GM12878 (cell line): ENCODE results near the gene HAS3. TPM values are rescaled to one million over a fixed set of nuclear protein-coding genes. Genes with fewer than 3 reads are reported as not detected.

Experiments
- ATAC-seq: fragments of 200-7000 bp; cut with Tn5 transposase; 3 replicates; pipeline ENCODE4 v1.9.1; 2020; ENCODE audit warnings: mild to moderate bottlenecking, moderate library complexity
- BruUV-seq: library from RNA; stranded (reverse); fragments of 400-500 nt; replicated peaks from 2 replicates; lab custom pipeline; 2021; lab: Mats Ljungman, UMichigan
- CTCF ChIA-PET: fragments of 300-600 bp; sonication (Branson Sonifier 250); formaldehyde crosslinking; extraction: SDS; loops from one replicate; lab custom pipeline; 2021; ENCODE audit warnings: inconsistent platforms; lab: Yijun Ruan, JAX
- POLR2A ChIA-PET: fragments of 350-600 bp; formaldehyde crosslinking; extraction: SDS; loops from one replicate; lab custom pipeline; 2021; ENCODE audit warnings: inconsistent platforms; lab: Charles Lee
- RAD21 ChIA-PET: fragments of 300-600 bp; sonication (Branson Sonifier 250); formaldehyde crosslinking; loops from one replicate; lab custom pipeline; 2023; ENCODE audit warnings: antibody characterized with exemption; ENCODE audit not compliant: unreplicated experiment; lab: Charles Lee
- SMC1A ChIA-PET: fragments of 300-600 bp; sonication (Branson Sonifier 250); formaldehyde crosslinking; loops from one replicate; lab custom pipeline; 2023; ENCODE audit not compliant: unreplicated experiment, uncharacterized antibody; lab: Charles Lee
- DNase-seq: peaks from one replicate; pipeline ENCODE4 v3.0.0-alpha.2; 2011; ENCODE audit warnings: low read depth, low spot score
- FAIRE-seq: peaks from 3 replicates; lab custom pipeline; 2011; peaks lifted over from hg19 to GRCh38; lab: Jason Lieb, UNC
- H2AFZ ChIP-seq: 2 replicates; pipeline ENCODE4 v1.6.0; 2011; ENCODE audit warnings: low read depth, low read length, control low read depth; ENCODE audit not compliant: control insufficient read depth
- H3K27ac ChIP-seq: 2 replicates; pipeline ENCODE4 v1.5.1; 2011; ENCODE audit warnings: control low read depth; ENCODE audit not compliant: control insufficient read depth, insufficient read depth
- H3K27me3 ChIP-seq, 2 experiments: replicated peaks in 1 of 2; 2 replicates each; pipeline versions ENCODE4 v1.6.0 to v1.6.1; 2011; ENCODE audit warnings: low read length in 1 of 2; ENCODE audit not compliant: control insufficient read depth in 2 of 2, insufficient read depth in 2 of 2
- H3K36me3 ChIP-seq, 2 experiments: 2 replicates each; pipeline ENCODE4 v1.5.1; 2011; ENCODE audit warnings: low read length in 1 of 2; ENCODE audit not compliant: control insufficient read depth in 2 of 2, insufficient read depth in 2 of 2
- H3K4me1 ChIP-seq: 2 replicates; pipeline ENCODE4 v1.6.1; 2011; ENCODE audit warnings: mild to moderate bottlenecking, low read length, moderate library complexity, mixed read lengths; ENCODE audit not compliant: control insufficient read depth, insufficient read depth
- H3K4me2 ChIP-seq: 2 replicates; pipeline ENCODE4 v1.6.0; 2011; ENCODE audit warnings: control low read depth; ENCODE audit not compliant: control insufficient read depth, insufficient read depth
- H3K4me3 ChIP-seq: fragments of 200-600 bp; sonication (generic); 2 replicates; pipeline ENCODE4 v1.5.1; 2016
- H3K79me2 ChIP-seq: 2 replicates; pipeline ENCODE4 v1.6.0; 2011; ENCODE audit warnings: low read length; ENCODE audit not compliant: control insufficient read depth, insufficient read depth
- H3K9ac ChIP-seq: 2 replicates; pipeline ENCODE4 v1.8.0; 2011; ENCODE audit warnings: low read length, control low read depth, mixed read lengths; ENCODE audit not compliant: control insufficient read depth, insufficient read depth
- H3K9me3 ChIP-seq: replicated peaks from 3 replicates; pipeline ENCODE4 v1.5.1; 2011; ENCODE audit warnings: mild to moderate bottlenecking, low read length; ENCODE audit not compliant: control insufficient read depth, insufficient read depth
- H4K20me1 ChIP-seq: 2 replicates; pipeline ENCODE4 v1.6.0; 2011; ENCODE audit not compliant: control insufficient read depth, insufficient read depth
- PML ChIP-seq: IDR thresholded peaks from 2 replicates; pipeline ENCODE4 v1.6.1; 2012; ENCODE audit warnings: low read length, inconsistent platforms
- POU2F2 ChIP-seq: IDR thresholded peaks from 3 replicates; pipeline ENCODE4 v1.6.1; 2011; ENCODE audit warnings: low read depth, mild to moderate bottlenecking, low read length, borderline replicate concordance
- YBX1 ChIP-seq: fragments of 450-650 bp; IDR thresholded peaks from 2 replicates; pipeline ENCODE4 v1.6.1; 2016; ENCODE audit warnings: antibody characterized with exemption
- YY1 ChIP-seq: IDR thresholded peaks from 2 replicates; pipeline ENCODE4 v1.6.1; 2011; ENCODE audit warnings: low read depth, mild to moderate bottlenecking, low read length
- WGBS: methylation state at CpG from one replicate; pipeline ENCODE4 v1.1.6; 2016; ENCODE audit warnings: low lambda C conversion rate; ENCODE audit not compliant: insufficient replicate concordance, insufficient coverage; ENCODE audit errors: missing lambda C conversion rate; 5-methylcytosine and 5-hydroxymethylcytosine counted together
- in situ Hi-C: fragments of 300-500 bp; cut with MboI; formaldehyde crosslinking; loops from 9 replicates; pipeline ENCODE4 v1.14.3; 2018; ENCODE audit warnings: mixed read lengths
- intact Hi-C: fragments of 100-400 bp; cut with micrococcal nuclease; formaldehyde crosslinking; loops from one replicate; pipeline ENCODE4 v1.14.2; 2022; ENCODE audit not compliant: unreplicated experiment
- polyA plus RNA-seq, 11 experiments: library from polyadenylated mRNA; depleted of rRNA in 4 of 11; unstranded in 6 of 11; stranded (reverse) in 5 of 11; fragments of >200 nt; fragmentation: Nextera tagmentation in 4 of 11; fragmentation: Illumina TruSeq in 1 of 11; extraction: Ambion mirVana in 4 of 11; extraction: Trizol in 1 of 11; gene quantifications; 1 replicate in 1 of 11; 2 replicates in 10 of 11; pipeline versions ENCODE4 v1.2.1 to v1.2.3, GENCODE V29; 2011 to 2016; ENCODE audit warnings: inconsistent platforms in 2 of 11, missing spikeins in 2 of 11, low read depth in 1 of 11
- total RNA-seq, 4 experiments: library from RNA; depleted of rRNA in 3 of 4; stranded (reverse); fragments of >200 nt in 3 of 4; fragmentation: Illumina TruSeq in 1 of 4; extraction: Trizol in 1 of 4; gene quantifications; 2 replicates each; pipeline versions ENCODE4 v1.2.1 to v1.2.3, GENCODE V29; 2013 to 2021
- TF ChIP-seq, protein P1 (sequence below): IDR thresholded peaks from 2 replicates; pipeline ENCODE4 v1.6.1; 2012; ENCODE audit warnings: low read length, inconsistent platforms

Gene HAS3
- total and polyA plus RNA-seq, 10 of the 15 experiments (the other 5 are each of a cell fraction or from before 2014, with no cell fraction given): 0.06 to 0.56 (median 0.19) TPM; not detected in 2

DNA sequence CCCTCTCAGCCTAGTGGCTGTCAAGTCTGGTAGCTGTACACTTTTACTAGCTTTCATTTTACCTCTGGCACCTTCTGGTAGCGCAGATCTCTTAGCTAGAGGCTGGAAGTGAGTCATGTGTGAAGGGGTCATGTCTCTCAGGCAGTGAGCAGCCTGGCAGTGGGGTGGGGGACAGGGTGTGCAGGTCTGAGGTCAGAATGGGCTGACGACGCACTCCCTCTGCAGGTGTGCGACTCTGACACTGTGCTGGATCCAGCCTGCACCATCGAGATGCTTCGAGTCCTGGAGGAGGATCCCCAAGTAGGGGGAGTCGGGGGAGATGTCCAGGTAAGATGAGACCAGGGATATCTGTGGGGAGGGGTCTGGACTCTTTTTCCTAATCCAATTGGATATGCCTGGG is 7.8 kb downstream of the HAS3 start:
- H3K9ac ChIP-seq: no peak overlapping the region
- H3K4me2 ChIP-seq: no peak overlapping the region
- in situ Hi-C loops (no loop called here), intact Hi-C loops (no loop called here)
- no peaks in the 10 kb centered on the region for H3K4me1 ChIP-seq
- FAIRE-seq: no peak
- no peaks in the 10 kb centered on the region for H4K20me1 ChIP-seq
- 97% methylated on average over 7 of the region's 7 CpGs for WGBS
- BruUV-seq: no TSS peak
- H2AFZ ChIP-seq: no peak overlapping the region
- RAD21 ChIA-PET: interaction anchor here (1.0 to 1.4 kb wide), 3 partner anchors 10 to 173 kb away, joined by 3 to 4 read pairs (median 4); no protein-coding TSS in a partner anchor
- H3K4me3 ChIP-seq: no peak overlapping the region
- ATAC-seq: no peak
- POLR2A ChIA-PET: no interaction called here
- H3K9me3 ChIP-seq: no peaks in the 10 kb centered on the region
- TF ChIP-seq YBX1: no peak
- TF ChIP-seq, protein P1, sequence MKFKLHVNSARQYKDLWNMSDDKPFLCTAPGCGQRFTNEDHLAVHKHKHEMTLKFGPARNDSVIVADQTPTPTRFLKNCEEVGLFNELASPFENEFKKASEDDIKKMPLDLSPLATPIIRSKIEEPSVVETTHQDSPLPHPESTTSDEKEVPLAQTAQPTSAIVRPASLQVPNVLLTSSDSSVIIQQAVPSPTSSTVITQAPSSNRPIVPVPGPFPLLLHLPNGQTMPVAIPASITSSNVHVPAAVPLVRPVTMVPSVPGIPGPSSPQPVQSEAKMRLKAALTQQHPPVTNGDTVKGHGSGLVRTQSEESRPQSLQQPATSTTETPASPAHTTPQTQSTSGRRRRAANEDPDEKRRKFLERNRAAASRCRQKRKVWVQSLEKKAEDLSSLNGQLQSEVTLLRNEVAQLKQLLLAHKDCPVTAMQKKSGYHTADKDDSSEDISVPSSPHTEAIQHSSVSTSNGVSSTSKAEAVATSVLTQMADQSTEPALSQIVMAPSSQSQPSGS: no peak
- TF ChIP-seq POU2F2: no peak
- no peak for TF ChIP-seq YY1
- TF ChIP-seq PML: no peak
- SMC1A ChIA-PET: interaction anchor here (0.8 to 4.3 kb wide), 5 partner anchors 11 to 119 kb away, joined by 3 to 20 read pairs (median 3); no protein-coding TSS in a partner anchor
- peaks cover 0 to 5% of the 10 kb centered on the region in 2 experiments for H3K36me3 ChIP-seq
- H3K79me2 ChIP-seq: no peaks in the 10 kb centered on the region
- H3K27me3 ChIP-seq: no peaks in the 10 kb centered on the region
- CTCF ChIA-PET: interaction anchor here (0.7 to 4.0 kb wide), 21 partner anchors 8 to 592 kb away, joined by 3 to 38 read pairs (median 4); no protein-coding TSS in a partner anchor
- no peak for DNase-seq
- no peak overlapping the region for H3K27ac ChIP-seq
